ENCODE results near the gene OR2M5.

OR2M5 gene

GRCh38 chr1:248144513-248145198, at the start of gene OR2M5:
TSS of gene OR2M5 (plus strand) at chr1:248145148. CDS start at chr1:248145148, 0 bp downstream.
- DNase-seq = no peak

DNA sequence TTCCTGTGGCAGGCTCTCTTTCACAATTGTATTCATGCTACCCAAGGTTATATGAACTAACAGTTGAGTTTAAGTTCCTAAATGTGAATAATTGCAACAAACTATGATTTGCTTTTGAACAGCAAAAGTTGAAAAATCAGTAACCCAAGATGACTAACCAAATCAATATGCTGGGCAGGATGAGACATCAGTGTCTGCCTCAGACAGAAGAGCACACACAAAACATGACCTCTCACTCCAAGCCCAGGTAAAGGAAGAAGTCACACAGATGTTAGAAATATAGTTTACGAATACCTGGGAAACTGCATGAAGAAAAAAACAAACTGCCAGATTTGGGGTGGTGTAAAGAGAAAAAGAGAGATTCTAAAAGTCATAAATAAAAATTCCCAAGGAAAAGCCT, 46.4 kb upstream of the OR2M5 start:
- no peak for DNase-seq

DNA sequence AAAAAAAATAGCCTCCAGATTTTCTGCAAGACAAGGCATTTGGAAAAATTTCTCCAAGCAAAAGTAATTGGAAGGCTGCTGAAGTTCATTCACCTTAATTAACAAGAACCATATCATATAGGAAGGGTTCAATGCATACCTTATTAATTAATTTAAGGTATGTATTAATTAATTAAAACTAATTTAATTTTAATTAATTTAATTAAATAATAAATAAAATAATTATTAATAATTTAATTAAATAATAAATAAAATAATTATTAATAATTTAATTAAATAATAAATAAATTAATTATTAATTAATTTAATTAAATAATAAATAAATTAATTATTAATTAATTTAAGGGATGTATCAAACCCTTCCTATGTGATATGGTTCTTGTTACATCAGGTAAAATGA, 42.1 kb upstream of the OR2M5 start:
- no peak for DNase-seq

DNA sequence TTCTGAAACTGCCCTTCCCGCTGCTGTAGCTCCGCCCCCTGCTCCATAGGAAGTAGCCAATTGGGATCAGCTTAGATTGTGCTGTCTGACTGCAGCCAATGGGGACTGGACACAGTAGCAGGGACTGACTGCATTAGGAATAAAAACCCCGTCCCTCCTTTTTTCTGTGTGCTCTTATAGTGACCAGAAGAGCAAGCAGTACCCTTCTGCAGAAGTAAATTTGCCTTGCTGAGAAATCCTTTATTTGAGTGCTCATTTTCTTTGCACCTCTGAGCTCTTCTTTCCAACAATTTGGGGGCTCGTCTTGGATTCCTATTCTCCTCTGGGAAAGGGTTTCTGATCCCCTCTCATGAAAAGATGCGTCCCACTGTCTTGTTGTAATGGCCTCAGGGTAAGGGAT, 33.8 kb upstream of the OR2M5 start:
- DNase-seq = no peak

GRCh38 chr1:248114890-248115289, 30.1 kb upstream of the OR2M5 start:
- no peak for DNase-seq

- no peak for DNase-seq
Measured at GRCh38 chr1:248127653-248128052, 17.3 kb upstream of the OR2M5 start.

GRCh38 chr1:248136811-248137210, 8.1 kb upstream of the OR2M5 start:
- DNase-seq = no peak

DNA sequence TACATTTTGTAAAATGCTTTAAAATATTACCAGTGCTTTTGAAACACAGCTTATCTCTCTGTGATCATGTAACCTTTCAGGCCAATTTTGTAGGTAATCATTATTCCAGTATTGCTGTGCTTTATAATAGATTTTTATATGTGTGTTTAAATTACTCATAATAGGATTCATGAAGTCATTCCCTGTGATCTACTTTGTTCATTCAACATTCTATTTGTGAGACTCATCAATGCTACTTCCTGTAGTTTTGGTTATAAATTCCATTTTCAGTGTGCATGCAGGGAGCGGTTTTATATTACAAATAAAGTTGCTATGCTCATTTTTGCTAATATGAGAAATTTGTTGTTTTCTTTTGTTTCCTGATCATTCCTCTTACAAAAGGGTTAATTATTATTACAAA, 4.1 kb upstream of the OR2M5 start:
- no peak for DNase-seq

- no peak for DNase-seq
Measured at GRCh38 chr1:248143311-248143710, 1.6 kb upstream of the OR2M5 start.

- no peak for DNase-seq
Measured at GRCh38 chr1:248152056-248152827, 7.3 kb downstream of the OR2M5 start.

DNA sequence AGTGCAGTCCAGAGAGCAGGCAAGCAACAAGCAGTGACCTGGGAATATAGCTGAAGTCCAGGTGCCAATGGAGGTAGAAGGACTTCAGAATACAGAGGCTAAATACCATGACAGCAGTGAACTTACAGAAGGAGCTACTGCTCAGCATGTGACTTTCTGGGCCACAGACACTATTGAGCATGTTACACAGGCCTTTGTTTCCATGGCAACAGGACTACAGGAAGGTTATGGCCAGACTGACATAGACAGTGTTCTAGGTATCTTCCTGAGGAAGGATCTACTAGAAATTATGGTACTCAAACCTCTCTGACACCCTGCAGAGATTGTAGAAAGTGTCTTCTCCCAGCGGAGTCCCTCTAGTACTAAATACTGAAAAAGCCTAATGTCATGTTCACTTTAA, 11.0 kb downstream of the OR2M5 start:
- no peak for DNase-seq

DNA sequence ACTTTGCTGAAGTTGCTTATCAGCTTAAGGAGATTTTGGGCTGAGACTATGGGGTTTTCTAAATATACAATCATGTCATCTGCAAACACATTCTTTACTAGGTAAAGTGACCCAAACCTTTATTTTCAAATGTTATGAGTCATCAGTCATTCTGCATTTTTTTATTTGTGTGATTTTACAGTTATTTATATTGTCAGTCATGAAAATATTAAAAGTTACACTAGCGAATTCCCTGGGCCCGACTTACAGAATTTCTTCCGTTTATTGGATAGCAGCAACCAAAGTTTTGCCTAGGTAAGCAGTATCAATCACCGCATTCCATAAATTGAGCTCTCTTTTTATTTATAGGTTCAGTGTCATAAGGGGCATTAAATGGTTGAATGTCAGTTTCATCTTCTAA, 13.8 kb downstream of the OR2M5 start:
- DNase-seq = no peak

- no peak for DNase-seq
Measured at GRCh38 chr1:248164031-248164430, 19.1 kb downstream of the OR2M5 start.

- DNase-seq = no peak
Measured at GRCh38 chr1:248165186-248165585, 20.2 kb downstream of the OR2M5 start.

DNA sequence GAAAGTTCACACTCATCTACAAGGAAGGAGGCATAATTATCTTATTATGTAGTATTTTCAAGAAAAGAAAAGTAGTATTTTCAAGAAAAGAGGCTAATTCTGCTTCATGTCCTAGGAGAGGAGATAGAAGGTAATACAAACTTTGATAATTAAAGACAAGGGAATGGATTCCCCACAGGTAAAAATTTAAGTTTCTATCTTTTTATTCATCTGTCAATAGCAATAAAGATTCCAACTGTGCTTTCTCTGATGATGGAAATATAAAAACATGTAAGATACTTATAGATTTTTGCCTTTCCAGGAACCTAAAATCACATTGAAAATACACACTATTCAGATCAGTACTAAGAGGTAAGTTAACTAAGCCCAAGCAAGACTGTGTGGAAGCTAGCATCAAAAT, 29.6 kb downstream of the OR2M5 start, which contains the start of gene OR2M2:
TSS of gene OR2M2 (plus strand) at position 301 of the 400 bp plus-strand sequence. CDS start 5,165 bp downstream, outside the sequence.
- DNase-seq = no peak

GRCh38 chr1:248183996-248184395, 39.0 kb downstream of the OR2M5 start:
- DNase-seq = no peak

DNA sequence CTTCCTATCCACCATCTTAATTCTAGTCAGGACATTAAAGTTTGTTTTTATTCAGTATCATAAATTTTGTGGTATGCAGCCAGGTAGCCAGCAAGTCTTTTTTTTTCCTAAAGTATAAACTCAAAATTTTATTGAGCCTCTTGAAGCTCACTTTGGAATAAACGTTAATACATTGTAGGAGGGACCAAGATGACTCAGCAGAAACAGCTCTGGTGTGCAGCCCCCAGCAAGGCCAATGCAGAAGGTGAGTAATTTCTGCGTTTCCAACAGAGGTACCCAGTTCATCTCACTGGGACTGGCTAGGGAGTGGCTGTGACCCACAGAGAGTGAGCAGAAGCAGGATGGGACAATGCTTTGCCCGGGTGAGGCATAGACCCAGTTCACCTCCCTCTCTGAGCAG, 42.4 kb downstream of the OR2M5 start:
- no peak for DNase-seq

DNA sequence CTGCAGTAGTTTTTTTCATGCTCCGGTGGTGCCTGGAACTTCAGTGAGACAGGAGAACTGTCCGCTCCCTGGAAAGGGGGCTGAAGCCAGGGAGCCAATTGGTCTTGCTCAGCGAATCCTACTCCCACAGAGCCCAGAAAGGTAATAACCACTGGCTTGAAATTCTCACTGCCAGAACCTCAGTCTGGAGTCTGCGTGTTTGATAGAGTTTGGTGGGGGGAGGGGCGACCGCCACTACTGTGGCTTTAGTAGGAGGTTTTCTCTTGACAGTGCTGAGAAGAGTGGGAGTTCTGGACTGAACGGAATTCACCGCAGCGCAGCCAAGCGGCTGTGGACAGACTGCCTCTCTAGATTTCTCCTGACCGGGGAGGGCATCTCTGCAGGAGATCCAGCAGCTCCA, 44.1 kb downstream of the OR2M5 start:
- no peak for DNase-seq

DNA sequence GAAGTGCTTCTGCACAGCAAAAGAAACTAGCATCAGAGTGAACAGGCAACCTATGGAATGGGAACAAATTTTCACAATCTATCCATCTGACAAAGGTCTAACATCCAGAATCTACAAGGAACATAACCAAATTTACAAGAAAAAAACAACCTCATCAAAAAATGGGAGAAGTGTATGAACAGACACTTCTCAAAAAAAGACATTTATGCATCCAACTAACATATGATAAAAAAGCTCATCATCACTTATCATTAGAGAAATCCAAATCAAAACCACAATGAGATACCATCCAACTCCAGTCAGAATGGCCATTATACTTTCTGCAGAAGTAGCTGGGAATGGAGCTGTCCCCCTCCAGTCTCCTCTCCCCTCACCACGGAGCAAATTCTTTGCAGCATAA, 49.2 kb downstream of the OR2M5 start:
- DNase-seq = no peak

All from NCI-H187 (cell line).